IPS-NIHi7 (cell line): Measurements from ENCODE around the gene TOM1L1.
A peak's percentile ranks its signal among the peaks of the same experiment; 100 is the strongest.
"Not testable (repeated sequence)": the region's sequence is repeated elsewhere in the genome, so short reads cannot be mapped to it uniquely, and the experiment has no call there.

Experiments
- DNase-seq: peaks from one replicate; pipeline ENCODE4 v3.0.0; 2012; ENCODE audit warnings: mixed read lengths; ENCODE audit errors: extremely low spot score

TOM1L1 gene, protein sequence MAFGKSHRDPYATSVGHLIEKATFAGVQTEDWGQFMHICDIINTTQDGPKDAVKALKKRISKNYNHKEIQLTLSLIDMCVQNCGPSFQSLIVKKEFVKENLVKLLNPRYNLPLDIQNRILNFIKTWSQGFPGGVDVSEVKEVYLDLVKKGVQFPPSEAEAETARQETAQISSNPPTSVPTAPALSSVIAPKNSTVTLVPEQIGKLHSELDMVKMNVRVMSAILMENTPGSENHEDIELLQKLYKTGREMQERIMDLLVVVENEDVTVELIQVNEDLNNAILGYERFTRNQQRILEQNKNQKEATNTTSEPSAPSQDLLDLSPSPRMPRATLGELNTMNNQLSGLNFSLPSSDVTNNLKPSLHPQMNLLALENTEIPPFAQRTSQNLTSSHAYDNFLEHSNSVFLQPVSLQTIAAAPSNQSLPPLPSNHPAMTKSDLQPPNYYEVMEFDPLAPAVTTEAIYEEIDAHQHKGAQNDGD

GRCh38 chr17:54900457-54901229 lies at the start of gene TOM1L1:
TSS of gene TOM1L1 (plus strand) at chr17:54900852. CDS start at chr17:54900866, 14 bp downstream.
- peak; percentile 87 for DNase-seq

- no peak for DNase-seq
Measured at GRCh38 chr17:54859187-54859586, 41.5 kb upstream of the TOM1L1 start.

GRCh38 chr17:54860617-54861470 lies 39.8 kb upstream of the TOM1L1 start:
- peak; percentile 22 for DNase-seq

- DNase-seq = no peak
Measured at GRCh38 chr17:54861471-54861983, 39.1 kb upstream of the TOM1L1 start.

- DNase-seq = no peak
Measured at GRCh38 chr17:54863176-54863575, 37.5 kb upstream of the TOM1L1 start.

DNA sequence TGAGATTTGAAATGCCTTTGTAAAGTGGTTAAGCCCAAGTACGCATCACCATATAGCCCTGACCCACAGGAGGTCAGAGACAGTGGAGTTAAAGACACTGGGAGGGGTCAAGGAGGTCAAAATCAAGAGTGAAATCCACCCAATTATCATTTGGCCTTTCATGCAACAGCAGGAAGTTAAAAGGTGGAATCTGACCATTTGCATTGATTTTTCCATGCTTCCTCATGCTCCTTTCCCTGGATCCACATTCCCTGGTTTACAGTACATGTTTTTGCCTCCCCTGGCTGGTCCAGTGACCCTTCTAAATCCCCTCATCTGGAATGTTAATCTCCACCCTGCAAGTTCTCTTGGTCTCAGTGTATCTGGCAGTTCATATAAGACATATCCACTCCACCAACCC lies 36.6 kb upstream of the TOM1L1 start:
- DNase-seq = no peak

DNA sequence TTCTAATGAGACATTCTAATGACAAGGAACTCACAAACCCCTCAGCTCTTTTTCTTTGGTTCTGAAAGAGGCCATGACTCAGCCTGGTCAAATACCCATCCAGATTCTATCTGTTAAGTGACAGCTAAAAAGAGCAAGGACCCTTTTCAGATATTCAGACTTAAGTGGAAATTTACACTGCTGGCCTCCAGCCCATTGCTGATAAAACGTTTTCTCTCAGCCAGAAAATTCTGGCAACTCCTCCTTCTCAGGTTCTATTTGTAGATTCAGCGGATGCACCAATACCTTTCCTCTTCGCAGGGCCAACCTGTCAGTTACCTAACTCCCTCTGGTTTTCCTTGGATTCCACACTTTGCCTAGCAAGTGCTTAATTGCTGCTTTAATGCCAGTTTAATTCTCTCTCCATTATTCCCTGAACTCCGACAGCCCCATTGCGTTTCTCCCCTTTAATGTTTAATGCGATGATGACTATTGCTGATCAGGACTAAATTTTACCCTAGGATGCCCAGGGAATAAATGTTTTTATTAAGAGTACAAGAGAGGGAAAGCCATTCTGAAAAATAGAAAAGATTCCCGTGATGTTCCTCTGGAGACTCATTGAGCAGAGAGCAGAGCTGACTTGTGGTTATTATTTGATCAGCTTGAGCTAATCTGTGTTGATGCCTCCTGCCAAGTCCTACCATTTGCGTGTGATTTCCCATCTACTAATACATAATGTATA lies 35.9 kb upstream of the TOM1L1 start:
- DNase-seq = no peak

GRCh38 chr17:54867634-54868033 lies 33.0 kb upstream of the TOM1L1 start:
- DNase-seq = no peak

DNA sequence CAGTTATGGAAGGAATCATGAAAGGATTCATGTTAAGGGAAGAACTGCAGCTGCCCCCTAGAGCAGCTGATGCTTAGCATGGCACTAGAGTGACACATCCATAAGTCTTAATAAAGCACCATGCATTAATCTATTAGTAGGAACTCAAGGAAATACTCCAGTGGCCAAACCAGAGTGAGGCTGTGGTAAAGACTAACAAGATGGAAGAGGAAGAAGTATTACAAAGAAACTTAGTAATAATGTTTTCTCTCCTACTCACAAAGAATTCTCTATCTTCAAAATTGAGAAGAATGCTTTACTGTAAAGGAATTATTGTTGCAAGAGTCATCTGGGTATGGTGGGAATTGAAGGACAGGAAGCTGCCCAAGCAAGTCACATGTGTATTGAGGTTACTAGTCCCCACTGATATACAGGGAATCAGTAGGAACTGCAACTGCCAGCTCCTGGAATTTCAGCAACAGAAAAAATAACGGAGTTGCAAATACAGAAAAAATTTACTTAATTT lies 29.9 kb upstream of the TOM1L1 start:
- DNase-seq = no peak

DNA sequence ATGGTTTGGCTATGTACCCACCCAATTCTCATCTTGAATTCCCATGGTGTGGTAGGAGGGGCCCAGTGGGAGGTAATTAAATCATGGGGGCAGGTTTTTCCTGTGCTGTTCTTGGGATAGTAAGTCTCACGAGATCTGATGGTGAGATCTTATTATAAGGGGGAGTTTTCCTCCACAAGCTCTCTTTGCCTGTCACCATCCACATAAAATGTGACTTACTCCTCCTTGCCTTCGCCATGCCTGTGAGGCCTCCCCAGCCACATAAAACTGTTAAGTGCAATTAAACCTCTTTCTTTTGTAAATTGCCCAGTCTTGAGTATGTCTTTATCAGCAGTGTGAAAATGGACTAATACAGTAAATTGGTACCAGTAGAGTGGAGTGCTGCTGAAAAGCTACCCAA lies 24.7 kb upstream of the TOM1L1 start:
- DNase-seq = not testable (repeated sequence)

DNA sequence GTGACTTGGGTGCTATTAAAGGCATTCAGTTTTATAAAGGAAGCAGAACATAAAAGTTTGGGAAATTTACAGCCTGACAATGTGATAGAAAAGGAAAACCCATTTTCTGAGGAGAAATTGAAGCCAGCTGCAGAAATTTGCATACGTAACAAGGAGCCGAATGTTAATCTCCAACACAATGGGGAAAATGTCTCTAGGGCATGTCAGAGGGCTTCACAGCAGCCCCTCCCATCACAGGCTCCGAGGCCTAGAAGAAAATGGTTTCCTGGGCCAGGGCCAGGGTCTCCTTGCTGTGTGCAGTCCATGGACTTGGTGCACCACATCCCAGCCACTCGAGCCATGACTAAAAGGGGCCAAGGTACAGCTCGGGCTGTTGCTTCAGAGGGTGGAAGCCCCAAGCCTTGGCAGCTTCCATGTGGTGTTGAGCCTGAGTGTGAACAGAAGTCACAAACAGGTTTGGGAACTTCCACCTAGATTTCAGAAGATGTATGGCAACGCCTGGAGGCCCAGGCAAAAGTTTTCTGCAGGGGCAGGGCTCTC lies 23.9 kb upstream of the TOM1L1 start:
- DNase-seq = no peak

DNA sequence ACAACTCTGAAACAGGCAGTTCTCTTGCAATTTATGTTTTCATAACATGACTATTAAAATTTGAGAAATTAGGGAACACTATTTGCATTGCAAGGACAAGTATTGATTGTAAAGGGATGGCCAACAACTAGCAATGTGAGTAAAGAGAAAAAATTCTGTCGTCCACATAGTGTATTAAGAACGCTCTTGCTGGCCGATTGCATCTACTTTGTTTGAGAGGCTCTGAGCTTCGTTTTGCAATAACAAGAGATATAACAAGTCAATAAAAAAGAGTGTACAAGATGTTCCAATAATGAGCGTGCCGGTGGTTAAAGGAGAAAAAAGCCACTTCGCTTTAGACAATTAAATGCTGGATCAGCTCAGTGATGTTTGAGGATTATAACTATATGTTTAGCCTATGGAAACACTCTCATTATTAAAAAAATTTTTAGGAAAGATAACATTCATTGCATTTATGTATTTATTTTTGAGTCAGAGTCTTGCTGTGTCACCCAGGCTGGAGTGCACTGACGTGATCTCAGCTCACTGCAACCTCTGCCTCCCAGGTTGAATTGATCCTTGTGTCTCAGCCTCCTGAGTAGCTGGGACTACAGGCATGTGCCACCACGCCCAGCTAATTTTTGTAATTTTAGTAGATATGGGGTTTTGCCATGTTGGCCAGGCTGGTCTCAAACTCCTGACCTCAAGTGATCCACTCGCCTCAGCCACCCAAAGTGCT lies 19.2 kb upstream of the TOM1L1 start:
- no peak for DNase-seq

GRCh38 chr17:54882371-54882770 lies 18.3 kb upstream of the TOM1L1 start:
- DNase-seq = no peak

GRCh38 chr17:54882950-54883349 lies 17.7 kb upstream of the TOM1L1 start:
- no peak for DNase-seq

DNA sequence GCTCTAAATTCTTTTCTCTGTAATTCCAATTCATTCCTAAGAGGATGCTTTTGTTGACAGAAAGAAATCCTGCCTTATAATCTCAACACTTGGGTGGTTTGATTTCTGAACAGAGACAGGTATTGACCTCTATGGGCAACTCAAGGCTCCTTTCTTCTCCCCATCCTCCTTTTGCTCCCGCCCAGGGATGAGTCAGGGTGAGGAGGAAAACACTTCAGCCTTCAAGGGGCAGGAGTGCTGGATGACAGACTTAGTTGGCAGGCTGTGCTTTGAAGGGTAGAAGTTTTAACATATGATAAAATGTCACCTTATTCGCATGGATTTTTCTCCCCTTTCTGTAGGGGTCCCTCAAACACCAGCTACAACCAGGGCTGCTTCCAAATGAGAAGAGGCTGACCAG lies 16.7 kb upstream of the TOM1L1 start:
- peak; percentile 13 for DNase-seq

DNA sequence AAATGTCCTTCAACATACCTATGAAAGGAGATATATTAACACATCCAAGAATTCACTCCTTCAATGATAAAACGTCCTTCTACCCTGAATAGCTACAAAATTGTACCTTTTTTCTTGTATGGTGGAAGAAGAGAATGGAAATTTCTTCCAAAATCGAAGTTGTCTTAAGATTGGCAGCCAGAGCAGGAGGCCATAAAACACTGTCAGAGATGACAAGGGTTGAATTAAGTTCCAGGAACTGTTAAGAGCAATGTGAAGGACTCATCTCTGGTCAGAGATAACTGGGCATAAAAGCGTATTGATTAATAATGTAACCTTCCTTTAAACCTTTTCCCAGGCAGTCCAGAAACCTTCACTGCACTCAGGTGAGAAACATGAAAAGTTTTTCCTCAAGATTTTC lies 12.9 kb upstream of the TOM1L1 start:
- no peak for DNase-seq

GRCh38 chr17:54888254-54888653 lies 12.4 kb upstream of the TOM1L1 start:
- DNase-seq = no peak

DNA sequence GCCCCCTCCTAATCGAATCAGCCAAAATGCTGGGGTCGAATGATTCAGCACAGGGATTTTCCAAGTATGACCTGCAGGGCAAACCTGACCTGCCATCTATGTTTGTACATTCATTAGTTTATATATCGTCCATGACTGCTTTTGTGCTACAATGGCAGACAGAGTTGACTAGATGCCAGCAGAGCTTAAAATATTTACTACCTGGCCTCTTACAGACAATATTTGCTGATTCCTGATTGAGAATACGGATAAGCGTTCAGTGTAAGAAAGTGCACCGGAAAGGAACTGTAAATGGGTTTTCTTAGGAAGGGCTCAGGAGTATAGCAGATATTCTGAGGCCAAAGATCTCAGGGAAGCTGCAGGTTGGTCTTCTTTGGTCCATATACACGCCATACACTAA lies 11.7 kb upstream of the TOM1L1 start:
- DNase-seq = no peak

GRCh38 chr17:54891176-54891821 lies 9.4 kb upstream of the TOM1L1 start:
- peak; percentile 74 for DNase-seq
